HepG2 (cell line): ENCODE measurements around the gene MIR17HG. TPM values are rescaled to one million over a fixed set of nuclear protein-coding genes. Genes with fewer than 3 reads are reported as not detected.

Experiments used
- AGO2 ChIP-seq: fragments of 200-400 bp; formaldehyde crosslinking; optimal IDR thresholded peaks from 2 replicates; pipeline ENCODE3; 2017; ENCODE audit warnings: mild to moderate bottlenecking, low read depth, low read length, moderate library complexity
- AHDC1 ChIP-seq: sonication (generic); formaldehyde crosslinking; IDR thresholded peaks from 2 replicates; pipeline ENCODE4 v1.5.1; 2020; ENCODE audit warnings: mild to moderate bottlenecking, missing genetic modification reagents, borderline replicate concordance
- ARID4A ChIP-seq: sonication (generic); formaldehyde crosslinking; IDR thresholded peaks from 2 replicates; pipeline ENCODE4 v1.5.0; 2020; ENCODE audit warnings: mild to moderate bottlenecking, missing genetic modification reagents, borderline replicate concordance
- CBX5 ChIP-seq: sonication (generic); formaldehyde crosslinking; IDR thresholded peaks from 2 replicates; pipeline ENCODE4 v1.4.0; 2020; ENCODE audit warnings: missing genetic modification reagents, borderline replicate concordance
- ESRRA ChIP-seq: sonication (generic); formaldehyde crosslinking; IDR thresholded peaks from 2 replicates; pipeline ENCODE4 v1.5.1; 2020; ENCODE audit warnings: mild to moderate bottlenecking, low read depth, missing genetic modification reagents
- HES4 ChIP-seq: sonication (generic); formaldehyde crosslinking; IDR thresholded peaks from 2 replicates; pipeline ENCODE4 v1.9.0; 2021; ENCODE audit warnings: mild to moderate bottlenecking, missing genetic modification reagents, borderline replicate concordance
- KDM5A ChIP-seq: fragments of 200-600 bp; sonication (generic); IDR thresholded peaks from 2 replicates; pipeline ENCODE4 v1.7.0; 2018; ENCODE audit warnings: antibody characterized with exemption, mild to moderate bottlenecking, low read length, borderline replicate concordance
- KMT2A ChIP-seq: sonication (generic); formaldehyde crosslinking; IDR thresholded peaks from 2 replicates; pipeline ENCODE4 v1.4.0; 2020; ENCODE audit warnings: missing genetic modification reagents
- ZBTB21 ChIP-seq: sonication (generic); formaldehyde crosslinking; IDR thresholded peaks from 2 replicates; pipeline ENCODE4 v1.4.0; 2020; ENCODE audit warnings: missing genetic modification reagents
- ZNF251 ChIP-seq: sonication (generic); formaldehyde crosslinking; IDR thresholded peaks from 2 replicates; pipeline ENCODE4 v1.9.0; 2021; ENCODE audit warnings: mild to moderate bottlenecking, missing genetic modification reagents
- ZNF362 ChIP-seq: sonication (generic); formaldehyde crosslinking; IDR thresholded peaks from 2 replicates; pipeline ENCODE4 v1.4.0; 2020; ENCODE audit warnings: missing genetic modification reagents, mild to moderate bottlenecking, borderline replicate concordance
- ZNF616 ChIP-seq: sonication (generic); formaldehyde crosslinking; IDR thresholded peaks from 2 replicates; pipeline ENCODE4 v1.5.0; 2020; ENCODE audit warnings: low read depth, mild to moderate bottlenecking, missing genetic modification reagents
- polyA plus RNA-seq, 8 experiments: library from polyadenylated mRNA; depleted of rRNA in 3 of 8; stranded (reverse) in 7 of 8; unstranded in 1 of 8; fragments of >200 nt; fragmentation: Illumina TruSeq in 4 of 8; extraction: Trizol in 4 of 8; gene quantifications; 2 replicates each; pipeline versions ENCODE4 v1.2.1 to v1.2.3, GENCODE V29; 2011 to 2016; ENCODE audit warnings: low read depth in 4 of 8, missing spikeins in 1 of 8, mixed read lengths in 1 of 8; ENCODE audit not compliant: insufficient read depth in 1 of 8
- total RNA-seq, 5 experiments: library from RNA; depleted of rRNA; stranded (reverse); fragments of >200 nt; fragmentation: Illumina TruSeq; extraction: Trizol; gene quantifications; 2 replicates each; pipeline ENCODE4 v1.2.3, GENCODE V29; 2016; ENCODE audit warnings: low read depth in 1 of 5
- TF ChIP-seq, protein P1 (sequence below): sonication (generic); formaldehyde crosslinking; IDR thresholded peaks from 2 replicates; pipeline ENCODE4 v1.5.0; 2020; ENCODE audit warnings: mild to moderate bottlenecking, missing genetic modification reagents

The MIR17HG gene
- total and polyA plus RNA-seq, 2 of the 13 experiments (the other 11 are each of a cell fraction or from before 2014, with no cell fraction given): 2.5 to 12.3 TPM

DNA sequence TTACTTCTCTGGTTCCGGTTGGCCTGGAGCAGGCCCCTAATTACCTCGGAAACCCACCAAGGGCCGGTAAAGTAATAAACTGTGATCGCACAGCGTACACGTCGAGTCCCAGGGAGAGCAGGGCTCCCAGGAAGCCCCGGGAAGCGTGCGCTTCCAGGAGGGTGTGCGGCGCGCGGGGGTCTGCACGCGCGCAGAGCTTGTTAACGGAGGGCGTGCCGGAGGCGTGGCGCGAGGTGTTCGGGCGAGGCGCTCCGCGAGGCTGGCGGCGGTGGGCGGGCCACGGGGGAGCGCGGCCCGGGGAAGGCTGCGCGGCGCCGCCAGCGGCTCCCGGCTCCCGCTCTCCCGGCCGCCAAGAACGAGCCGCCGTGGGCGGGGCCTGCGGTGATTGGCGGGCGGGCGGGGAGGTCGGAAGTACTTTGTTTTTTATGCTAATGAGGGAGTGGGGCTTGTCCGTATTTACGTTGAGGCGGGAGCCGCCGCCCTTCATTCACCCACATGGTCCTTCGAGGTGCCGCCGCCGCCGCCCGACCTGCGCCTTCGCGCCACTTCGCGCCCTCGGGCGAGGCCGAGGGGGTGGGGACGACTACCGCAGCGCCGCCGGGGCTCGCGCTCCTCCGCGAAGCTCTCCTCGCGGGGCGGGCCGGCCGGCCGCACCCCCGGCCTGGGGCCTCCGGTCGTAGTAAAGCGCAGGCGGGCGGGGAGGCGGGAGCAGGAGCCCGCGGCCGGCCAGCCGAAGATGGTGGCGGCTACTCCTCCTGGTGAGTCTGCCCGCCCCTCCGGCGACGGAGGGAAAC is at the start of gene MIR17HG (continued):
- no peak for TF ChIP-seq ZBTB21 (CRISPR knock-in tag)
- 0 out of 2 replicates have a peak, but pooled peaks have one; percentile 37 for TF ChIP-seq ESRRA
- TF ChIP-seq HES4 (CRISPR knock-in tag): peak; percentile 89
- TF ChIP-seq ZNF251 (CRISPR knock-in tag): 0 out of 2 replicates have a peak, but pooled peaks have one; percentile 43
- peak; percentile 73; the same call in 1 of the 2 replicates for TF ChIP-seq AHDC1 (CRISPR knock-in tag)
- TF ChIP-seq CBX5 (CRISPR knock-in tag): peak; percentile 19; the same call in 1 of the 2 replicates
- no peak for TF ChIP-seq KDM5A
- TF ChIP-seq, protein P1, sequence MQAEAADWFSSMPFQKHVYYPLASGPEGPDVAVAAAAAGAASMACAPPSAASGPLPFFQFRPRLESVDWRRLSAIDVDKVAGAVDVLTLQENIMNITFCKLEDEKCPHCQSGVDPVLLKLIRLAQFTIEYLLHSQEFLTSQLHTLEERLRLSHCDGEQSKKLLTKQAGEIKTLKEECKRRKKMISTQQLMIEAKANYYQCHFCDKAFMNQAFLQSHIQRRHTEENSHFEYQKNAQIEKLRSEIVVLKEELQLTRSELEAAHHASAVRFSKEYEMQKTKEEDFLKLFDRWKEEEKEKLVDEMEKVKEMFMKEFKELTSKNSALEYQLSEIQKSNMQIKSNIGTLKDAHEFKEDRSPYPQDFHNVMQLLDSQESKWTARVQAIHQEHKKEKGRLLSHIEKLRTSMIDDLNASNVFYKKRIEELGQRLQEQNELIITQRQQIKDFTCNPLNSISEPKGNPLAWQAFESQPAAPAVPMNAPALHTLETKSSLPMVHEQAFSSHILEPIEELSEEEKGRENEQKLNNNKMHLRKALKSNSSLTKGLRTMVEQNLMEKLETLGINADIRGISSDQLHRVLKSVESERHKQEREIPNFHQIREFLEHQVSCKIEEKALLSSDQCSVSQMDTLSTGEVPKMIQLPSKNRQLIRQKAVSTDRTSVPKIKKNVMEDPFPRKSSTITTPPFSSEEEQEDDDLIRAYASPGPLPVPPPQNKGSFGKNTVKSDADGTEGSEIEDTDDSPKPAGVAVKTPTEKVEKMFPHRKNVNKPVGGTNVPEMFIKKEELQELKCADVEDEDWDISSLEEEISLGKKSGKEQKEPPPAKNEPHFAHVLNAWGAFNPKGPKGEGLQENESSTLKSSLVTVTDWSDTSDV (CRISPR knock-in tag): 0 out of 2 replicates have a peak, but pooled peaks have one; percentile 8
- 0 out of 2 replicates have a peak, but pooled peaks have one; percentile 58 for TF ChIP-seq ZNF616 (CRISPR knock-in tag)
- TF ChIP-seq AGO2: peak; percentile 87
- no peak; the same call in 1 of the 2 replicates for TF ChIP-seq KMT2A (CRISPR knock-in tag)
- TF ChIP-seq ZNF362 (CRISPR knock-in tag): peak; percentile 97
- TF ChIP-seq ARID4A (CRISPR knock-in tag): peak; percentile 57; the same call in 1 of the 2 replicates
